Measurements from ENCODE around the gene INPP5F. TPM values are rescaled to one million over a fixed set of nuclear protein-coding genes. Genes with fewer than 3 reads are reported as not detected.

The INPP5F gene
- total and polyA plus RNA-seq, 8 donors, result 10.9 to 46.5 (median 40.5) TPM

- Histone ChIP-seq H3K27me3 (no peaks in the 10 kb centered on the region), H3K9me3 (no peaks in the 10 kb centered on the region), H3K4me3 (no peak overlapping the region), H3K27ac (no peak overlapping the region), H3K4me1 (peaks cover 0 to 19% of the 10 kb centered on the region in 2 donors), H3K36me3 (peaks cover 0 to 88% of the 10 kb centered on the region in 2 donors)
- ATAC-seq, result no peak
- intact Hi-C loops (cut with DNase I), result no loop called here
- DNase-seq, result no peak
- TF ChIP-seq, protein P1, sequence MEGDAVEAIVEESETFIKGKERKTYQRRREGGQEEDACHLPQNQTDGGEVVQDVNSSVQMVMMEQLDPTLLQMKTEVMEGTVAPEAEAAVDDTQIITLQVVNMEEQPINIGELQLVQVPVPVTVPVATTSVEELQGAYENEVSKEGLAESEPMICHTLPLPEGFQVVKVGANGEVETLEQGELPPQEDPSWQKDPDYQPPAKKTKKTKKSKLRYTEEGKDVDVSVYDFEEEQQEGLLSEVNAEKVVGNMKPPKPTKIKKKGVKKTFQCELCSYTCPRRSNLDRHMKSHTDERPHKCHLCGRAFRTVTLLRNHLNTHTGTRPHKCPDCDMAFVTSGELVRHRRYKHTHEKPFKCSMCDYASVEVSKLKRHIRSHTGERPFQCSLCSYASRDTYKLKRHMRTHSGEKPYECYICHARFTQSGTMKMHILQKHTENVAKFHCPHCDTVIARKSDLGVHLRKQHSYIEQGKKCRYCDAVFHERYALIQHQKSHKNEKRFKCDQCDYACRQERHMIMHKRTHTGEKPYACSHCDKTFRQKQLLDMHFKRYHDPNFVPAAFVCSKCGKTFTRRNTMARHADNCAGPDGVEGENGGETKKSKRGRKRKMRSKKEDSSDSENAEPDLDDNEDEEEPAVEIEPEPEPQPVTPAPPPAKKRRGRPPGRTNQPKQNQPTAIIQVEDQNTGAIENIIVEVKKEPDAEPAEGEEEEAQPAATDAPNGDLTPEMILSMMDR (IDR thresholded peaks at IDR 0.05), result no peak
Measured at GRCh38 chr10:119853574-119853973, 127.7 kb downstream of the INPP5F start.

GRCh38 chr10:119858063-119858462 is 132.2 kb downstream of the INPP5F start:
- DNase-seq, result no peak
- no peak overlapping the region for H3K4me3 ChIP-seq
- no peaks in the 10 kb centered on the region for H3K27me3 ChIP-seq
- no peaks in the 10 kb centered on the region for H3K9me3 ChIP-seq
- TF ChIP-seq, protein P1 (IDR thresholded peaks at IDR 0.05), result no peak
- ATAC-seq, result no peak
- H3K4me1 ChIP-seq, result peaks cover 0 to 20% of the 10 kb centered on the region in 2 donors
- peaks cover 0 to 50% of the 10 kb centered on the region in 2 donors for H3K36me3 ChIP-seq
- intact Hi-C loops (cut with DNase I), result no loop called here
- no peak overlapping the region for H3K27ac ChIP-seq

GRCh38 chr10:119859420-119860258 is 133.8 kb downstream of the INPP5F start:
- peaks cover 0 to 30% of the 10 kb centered on the region in 2 donors for H3K4me1 ChIP-seq
- H3K36me3 ChIP-seq, result peaks cover 0 to 35% of the 10 kb centered on the region in 2 donors
- peak; percentile 76 for ATAC-seq
- TF ChIP-seq, protein P1 (IDR thresholded peaks at IDR 0.05), result peak in 1 of 2 donors; percentile 53
- H3K27ac ChIP-seq, result no peak overlapping the region
- intact Hi-C loops (cut with DNase I), result loop anchor here in 1 of 2 donors (10.0 kb wide), 1 partner anchor 115 kb away; no protein-coding TSS in a partner anchor
- H3K27me3 ChIP-seq, result no peaks in the 10 kb centered on the region
- H3K9me3 ChIP-seq, result peaks cover 0 to 6% of the 10 kb centered on the region in 2 donors
- no peak overlapping the region for H3K4me3 ChIP-seq
- DNase-seq, result peak in 2 of 4 donors; percentile 18 to 34

DNA sequence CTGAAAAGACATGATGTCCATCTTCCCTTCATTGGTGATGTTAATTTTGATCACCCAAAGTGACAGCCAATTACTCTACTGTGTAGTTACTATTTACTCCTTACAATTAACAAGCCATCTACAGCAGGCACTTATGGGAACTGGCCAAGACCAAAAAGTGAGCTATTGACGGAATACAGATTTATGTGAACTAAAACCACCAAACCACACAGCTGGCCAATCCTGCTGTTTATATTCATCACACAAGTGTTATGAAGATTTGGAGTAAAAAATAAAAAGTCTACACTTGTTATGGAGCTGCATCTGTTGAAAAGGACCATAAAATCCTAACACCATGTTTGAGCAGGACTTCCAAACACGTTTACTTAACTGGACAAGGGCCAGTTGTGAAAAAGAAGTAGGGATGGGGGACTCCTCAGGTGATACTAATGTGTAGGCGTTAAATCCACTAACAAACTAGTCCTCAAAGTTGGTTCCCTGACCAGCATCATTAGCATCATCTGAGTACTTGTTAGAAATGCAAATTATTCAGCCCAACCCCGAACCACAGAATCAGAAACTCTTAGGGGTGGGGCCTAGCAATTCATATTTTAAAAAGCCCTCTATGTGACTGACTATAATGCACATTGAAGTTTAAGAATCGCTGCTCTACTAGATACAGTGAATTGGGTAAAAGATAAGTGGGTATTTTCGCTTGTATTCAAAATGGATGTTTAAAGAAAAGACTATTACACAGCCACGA is 135.2 kb downstream of the INPP5F start:
- Histone ChIP-seq H3K27me3 (no peaks in the 10 kb centered on the region), H3K27ac (no peak overlapping the region), H3K4me1 (peaks cover 0 to 42% of the 10 kb centered on the region in 2 donors), H3K4me3 (no peak overlapping the region), H3K36me3 (peaks cover 0 to 22% of the 10 kb centered on the region in 2 donors), H3K9me3 (peaks cover 0 to 6% of the 10 kb centered on the region in 2 donors)
- DNase-seq, result no peak
- intact Hi-C loops (cut with DNase I), result loop anchor here in 1 of 2 donors (10.0 kb wide), 1 partner anchor 116 kb away; no protein-coding TSS in a partner anchor
- ATAC-seq, result no peak
- TF ChIP-seq, protein P1 (IDR thresholded peaks at IDR 0.05), result no peak
